ENCODE measurements around the gene SIRPD.
A peak's percentile ranks its signal among the peaks of the same experiment; 100 is the strongest.

Gene SIRPD

DNA sequence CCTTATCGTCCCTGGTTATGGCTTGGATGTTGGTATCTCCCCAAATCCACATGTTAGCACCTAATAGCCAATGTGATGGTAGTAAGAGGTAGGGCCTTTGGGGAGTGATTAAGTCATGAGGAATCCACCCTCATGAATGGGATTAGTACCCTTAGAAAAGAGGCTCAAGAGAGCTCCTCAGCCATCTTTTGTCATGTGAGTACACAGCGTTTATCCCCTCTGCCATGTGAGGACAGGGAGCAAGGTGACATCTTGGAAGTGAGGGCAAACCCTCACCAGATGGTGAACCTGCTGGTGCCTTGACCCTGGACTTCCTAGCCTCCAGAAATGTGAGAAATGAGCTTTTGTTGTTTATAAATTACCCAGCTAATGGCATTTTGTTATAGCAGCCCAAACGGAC, 50.2 kb downstream of the SIRPD start:
- TF ChIP-seq POLR2A (IDR thresholded peaks at IDR 0.05; ENCODE audit: extremely low read depth, insufficient read length) (no peak), MYC (IDR thresholded peaks at IDR 0.05; ENCODE audit: low read depth, low read length) (no peak)
- TF ChIP-seq, protein P1, sequence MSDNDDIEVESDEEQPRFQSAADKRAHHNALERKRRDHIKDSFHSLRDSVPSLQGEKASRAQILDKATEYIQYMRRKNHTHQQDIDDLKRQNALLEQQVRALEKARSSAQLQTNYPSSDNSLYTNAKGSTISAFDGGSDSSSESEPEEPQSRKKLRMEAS (IDR thresholded peaks at IDR 0.05; ENCODE audit: low read depth, low read length) = no peak
- TF ChIP-seq, protein P2, sequence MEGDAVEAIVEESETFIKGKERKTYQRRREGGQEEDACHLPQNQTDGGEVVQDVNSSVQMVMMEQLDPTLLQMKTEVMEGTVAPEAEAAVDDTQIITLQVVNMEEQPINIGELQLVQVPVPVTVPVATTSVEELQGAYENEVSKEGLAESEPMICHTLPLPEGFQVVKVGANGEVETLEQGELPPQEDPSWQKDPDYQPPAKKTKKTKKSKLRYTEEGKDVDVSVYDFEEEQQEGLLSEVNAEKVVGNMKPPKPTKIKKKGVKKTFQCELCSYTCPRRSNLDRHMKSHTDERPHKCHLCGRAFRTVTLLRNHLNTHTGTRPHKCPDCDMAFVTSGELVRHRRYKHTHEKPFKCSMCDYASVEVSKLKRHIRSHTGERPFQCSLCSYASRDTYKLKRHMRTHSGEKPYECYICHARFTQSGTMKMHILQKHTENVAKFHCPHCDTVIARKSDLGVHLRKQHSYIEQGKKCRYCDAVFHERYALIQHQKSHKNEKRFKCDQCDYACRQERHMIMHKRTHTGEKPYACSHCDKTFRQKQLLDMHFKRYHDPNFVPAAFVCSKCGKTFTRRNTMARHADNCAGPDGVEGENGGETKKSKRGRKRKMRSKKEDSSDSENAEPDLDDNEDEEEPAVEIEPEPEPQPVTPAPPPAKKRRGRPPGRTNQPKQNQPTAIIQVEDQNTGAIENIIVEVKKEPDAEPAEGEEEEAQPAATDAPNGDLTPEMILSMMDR (IDR thresholded peaks at IDR 0.05; ENCODE audit: low read depth, low read length) = no peak
- no peak overlapping the region for H3K4me3 ChIP-seq (ENCODE audit: low read depth, low read length)
- DNase-seq (ENCODE audit: low read depth) = no peak

DNA sequence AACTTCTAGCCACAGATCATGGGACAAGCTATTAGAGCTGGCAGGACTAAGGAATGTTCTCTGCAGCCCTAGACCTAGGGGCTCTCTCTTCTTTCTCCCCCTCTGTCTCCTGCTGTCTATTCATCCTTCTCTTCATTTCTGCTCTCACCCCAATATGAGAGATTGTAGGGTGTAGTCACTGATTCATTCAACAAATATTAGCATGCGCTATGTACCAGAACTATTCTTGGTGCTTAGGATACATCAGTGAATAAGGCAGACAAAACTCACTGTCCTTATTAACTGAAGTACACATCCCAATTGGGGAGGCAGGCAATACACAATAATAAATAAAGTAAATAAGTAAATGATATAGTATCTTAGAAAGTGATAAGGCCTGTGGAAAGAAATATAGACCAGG, 51.6 kb downstream of the SIRPD start:
- DNase-seq (ENCODE audit: low read depth) = no peak
- TF ChIP-seq, protein P1 (IDR thresholded peaks at IDR 0.05; ENCODE audit: low read depth, low read length) = no peak
- no peak for TF ChIP-seq MYC (IDR thresholded peaks at IDR 0.05; ENCODE audit: low read depth, low read length)
- TF ChIP-seq, protein P2 (IDR thresholded peaks at IDR 0.05; ENCODE audit: low read depth, low read length) = no peak
- TF ChIP-seq POLR2A (IDR thresholded peaks at IDR 0.05; ENCODE audit: extremely low read depth, insufficient read length) = no peak

DNA sequence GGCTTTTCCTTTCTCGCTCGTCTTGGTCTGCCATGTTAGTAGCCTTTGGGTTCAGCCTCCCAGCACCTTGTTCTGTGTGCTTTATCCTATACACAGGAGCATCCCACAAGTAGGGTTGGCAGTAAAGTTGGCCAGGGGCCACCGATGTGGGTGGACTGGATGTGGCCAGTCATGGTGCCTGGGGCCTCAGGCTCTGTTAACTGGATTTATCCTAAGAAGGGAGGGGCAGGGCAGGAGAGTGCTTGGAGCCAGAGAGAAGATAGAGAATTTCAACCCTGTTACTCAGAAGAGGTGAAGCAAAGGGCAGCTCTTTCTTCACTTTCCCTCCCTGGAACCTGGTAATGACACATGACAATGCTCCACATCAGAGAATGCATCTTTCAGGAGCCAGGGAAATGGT, 52.1 kb downstream of the SIRPD start:
- DNase-seq (ENCODE audit: low read depth) = no peak
- TF ChIP-seq MYC (IDR thresholded peaks at IDR 0.05; ENCODE audit: low read depth, low read length) = no peak
- TF ChIP-seq, protein P2 (IDR thresholded peaks at IDR 0.05; ENCODE audit: low read depth, low read length) = no peak
- TF ChIP-seq, protein P1 (IDR thresholded peaks at IDR 0.05; ENCODE audit: low read depth, low read length) = no peak
- TF ChIP-seq POLR2A (IDR thresholded peaks at IDR 0.05; ENCODE audit: extremely low read depth, insufficient read length) = no peak

More for the DNA sequence above, 51.6 kb downstream of the SIRPD start:
- H3K4me3 ChIP-seq (ENCODE audit: low read depth, low read length) = no peak overlapping the region

DNA sequence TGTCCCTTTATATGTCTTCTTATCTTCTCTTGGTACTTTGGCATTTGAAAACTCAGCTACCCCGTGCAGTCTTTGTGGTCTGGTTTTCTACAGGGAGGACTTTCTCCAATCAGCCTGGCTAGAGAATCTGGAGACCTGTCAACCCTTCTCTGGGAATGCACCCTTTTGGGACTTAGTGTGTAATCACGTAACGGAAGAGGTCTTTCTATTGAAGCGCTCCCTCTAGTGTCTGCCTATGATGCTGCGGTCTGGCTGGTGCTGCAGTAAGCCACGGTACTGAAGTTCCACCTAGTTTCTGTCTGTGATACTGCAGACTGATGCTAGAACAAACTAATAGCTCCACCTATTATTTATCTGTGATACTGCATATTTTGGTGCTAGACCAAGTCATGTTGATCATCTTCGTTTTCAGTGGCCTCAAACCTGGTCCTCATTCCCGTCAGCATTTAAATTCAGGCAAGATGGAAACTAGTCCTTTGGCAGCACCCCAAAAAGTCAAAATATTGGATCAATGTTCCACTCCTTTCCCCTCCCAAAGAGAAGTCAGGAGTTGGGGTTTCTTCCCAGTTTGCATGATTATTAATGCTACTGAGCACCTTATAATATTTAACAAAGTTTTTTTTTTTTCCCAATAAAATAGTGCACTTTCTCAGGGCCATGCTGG, 53.8 kb downstream of the SIRPD start:
- DNase-seq (ENCODE audit: low read depth) = peak; percentile 94
- no peak overlapping the region for H3K4me3 ChIP-seq (ENCODE audit: low read depth, low read length)
- TF ChIP-seq, protein P1 (IDR thresholded peaks at IDR 0.05; ENCODE audit: low read depth, low read length) = no peak; the same call in 1 of the 2 replicates
- TF ChIP-seq, protein P2 (IDR thresholded peaks at IDR 0.05; ENCODE audit: low read depth, low read length) = peak; percentile 99
- TF ChIP-seq POLR2A (IDR thresholded peaks at IDR 0.05; ENCODE audit: extremely low read depth, insufficient read length) = no peak
- peak; percentile 17 for TF ChIP-seq MYC (IDR thresholded peaks at IDR 0.05; ENCODE audit: low read depth, low read length)

More for the DNA sequence above, 52.1 kb downstream of the SIRPD start:
- H3K4me3 ChIP-seq (ENCODE audit: low read depth, low read length) = no peak overlapping the region

DNA sequence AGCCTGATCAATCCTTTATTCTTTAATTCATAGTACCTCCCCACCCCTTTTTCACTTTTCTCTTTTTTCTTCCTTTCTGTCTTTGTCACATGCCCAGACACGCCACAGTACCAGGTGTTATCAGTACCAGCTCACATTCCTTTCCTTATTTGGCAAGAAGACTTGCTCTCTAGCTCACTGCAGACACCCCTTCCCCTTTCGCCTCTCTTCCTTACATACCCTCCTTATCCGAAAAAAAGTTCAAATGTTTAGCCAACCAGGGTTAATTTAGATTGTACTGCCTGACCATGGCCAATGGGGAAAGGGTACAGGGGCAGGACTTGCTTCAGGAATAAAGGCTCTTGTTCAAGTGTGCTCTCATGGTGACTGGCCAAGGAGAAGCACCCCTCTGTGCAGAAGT, 57.0 kb downstream of the SIRPD start:
- no peak for TF ChIP-seq POLR2A (IDR thresholded peaks at IDR 0.05; ENCODE audit: extremely low read depth, insufficient read length)
- no peak for TF ChIP-seq MYC (IDR thresholded peaks at IDR 0.05; ENCODE audit: low read depth, low read length)
- TF ChIP-seq, protein P2 (IDR thresholded peaks at IDR 0.05; ENCODE audit: low read depth, low read length) = no peak
- TF ChIP-seq, protein P1 (IDR thresholded peaks at IDR 0.05; ENCODE audit: low read depth, low read length) = no peak
- H3K4me3 ChIP-seq (ENCODE audit: low read depth, low read length) = no peak overlapping the region
- no peak for DNase-seq (ENCODE audit: low read depth)

Data from NB4 (cell line).